Activated B cell treated with CpG ODN at 0.5 μM for 24 hours (primary cell): ENCODE results near the gene P2RX2. TPM values are rescaled to one million over a fixed set of nuclear protein-coding genes. Genes with fewer than 3 reads are reported as not detected.

Experiments used
- ATAC-seq: fragments of 200-7000 bp; cut with Tn5 transposase; one replicate; pipeline ENCODE4 v1.10.0; 2021; ENCODE audit warnings: low read depth, mild to moderate bottlenecking, moderate library complexity
- CTCF ChIA-PET: fragments of 350-600 bp; sonication (Branson Sonifier 250); formaldehyde crosslinking; loops from one replicate; lab custom pipeline; 2021; ENCODE audit warnings: antibody characterized with exemption; lab: Charles Lee
- POLR2A ChIA-PET: fragments of 350-600 bp; sonication (Branson Sonifier 250); formaldehyde crosslinking; loops from one replicate; lab custom pipeline; 2021; ENCODE audit warnings: antibody characterized with exemption; lab: Charles Lee
- DNase-seq: peaks from one replicate; pipeline ENCODE4 v3.0.0; 2022
- H3K27ac Mint-ChIP-seq: one replicate; pipeline ENCODE4 v1.8.0; 2020; ENCODE audit warnings: mixed read lengths
- H3K27me3 Mint-ChIP-seq: one replicate; pipeline ENCODE4 v1.8.0; 2021; ENCODE audit warnings: mixed read lengths
- H3K36me3 Mint-ChIP-seq: one replicate; pipeline ENCODE4 v1.8.0; 2021; ENCODE audit warnings: low read depth, mixed read lengths
- H3K4me1 Mint-ChIP-seq: one replicate; pipeline ENCODE4 v1.8.0; 2021; ENCODE audit warnings: mixed read lengths
- H3K4me3 Mint-ChIP-seq: one replicate; pipeline ENCODE4 v1.8.0; 2020; ENCODE audit warnings: mild to moderate bottlenecking, mixed read lengths
- H3K9me3 Mint-ChIP-seq: one replicate; pipeline ENCODE4 v1.8.0; 2020; ENCODE audit warnings: mixed read lengths
- intact Hi-C: fragments of 100-400 bp; cut with micrococcal nuclease; formaldehyde crosslinking; loops from one replicate; pipeline ENCODE4 v1.15.1; 2024
- total RNA-seq: library from RNA; stranded (reverse); gene quantifications from 2 replicates; pipeline ENCODE4 v1.2.3, GENCODE V29; 2022
- TF ChIP-seq, protein P1 (sequence below): fragments of 200-600 bp; IDR thresholded peaks from one replicate; pipeline ENCODE4 v1.8.0; 2022; ENCODE audit warnings: antibody characterized with exemption, mild to moderate bottlenecking

Gene P2RX2
- total RNA-seq, 1 donor from 2014 or later = not detected

DNA sequence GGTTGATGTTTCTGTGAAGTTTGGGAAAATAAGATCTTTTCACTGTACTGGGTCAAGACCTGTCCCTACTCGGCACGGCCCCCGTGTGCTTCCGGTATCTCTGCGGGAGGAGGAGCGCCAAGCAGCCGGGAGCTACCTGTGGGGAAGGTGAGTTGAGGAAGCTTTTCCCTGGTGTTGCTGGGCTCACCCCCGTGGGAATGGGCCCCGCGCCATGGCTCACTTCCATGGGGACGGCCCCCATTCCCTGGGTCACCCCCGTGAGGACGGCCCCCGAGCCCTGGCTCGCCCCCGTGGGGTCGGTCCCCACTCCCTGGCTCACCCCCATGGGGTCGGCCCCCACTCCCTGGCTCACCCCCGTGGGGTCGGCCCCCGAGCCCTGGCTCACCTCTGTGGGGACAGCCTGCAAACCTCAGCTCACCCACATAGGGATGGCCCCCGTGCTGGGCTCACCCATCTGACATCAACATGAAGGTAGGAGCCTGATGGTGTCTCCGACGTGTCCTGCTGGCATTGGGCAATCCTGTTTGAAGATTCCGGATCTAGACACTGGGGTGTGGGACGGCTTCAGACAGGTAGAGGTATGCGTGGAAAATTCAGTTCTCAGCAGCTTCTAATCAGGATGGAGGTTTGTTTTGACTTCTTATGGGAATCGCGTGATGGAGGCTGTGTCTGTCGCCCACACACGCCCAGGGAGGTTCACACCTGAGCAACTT, 17.2 kb upstream of the P2RX2 start:
- Mint-ChIP-seq H3K4me3 (peak overlapping the region; percentile 79), H3K9me3 (no peaks in the 10 kb centered on the region), H3K4me1 (peaks cover 27% of the 10 kb centered on the region), H3K27ac (no peak overlapping the region), H3K27me3 (peaks cover 15% of the 10 kb centered on the region), H3K36me3 (peaks cover 2% of the 10 kb centered on the region)
- CTCF ChIA-PET = interaction anchor here (1.1 to 1.4 kb wide), 2 partner anchors 14 to 186 kb away, joined by 3 to 4 read pairs; no protein-coding TSS in a partner anchor
- no peak for DNase-seq
- no peak for ATAC-seq
- intact Hi-C loops = loop anchor here (2.0 kb wide), 1 partner anchor 37 kb away; no protein-coding TSS in a partner anchor
- TF ChIP-seq, protein P1, sequence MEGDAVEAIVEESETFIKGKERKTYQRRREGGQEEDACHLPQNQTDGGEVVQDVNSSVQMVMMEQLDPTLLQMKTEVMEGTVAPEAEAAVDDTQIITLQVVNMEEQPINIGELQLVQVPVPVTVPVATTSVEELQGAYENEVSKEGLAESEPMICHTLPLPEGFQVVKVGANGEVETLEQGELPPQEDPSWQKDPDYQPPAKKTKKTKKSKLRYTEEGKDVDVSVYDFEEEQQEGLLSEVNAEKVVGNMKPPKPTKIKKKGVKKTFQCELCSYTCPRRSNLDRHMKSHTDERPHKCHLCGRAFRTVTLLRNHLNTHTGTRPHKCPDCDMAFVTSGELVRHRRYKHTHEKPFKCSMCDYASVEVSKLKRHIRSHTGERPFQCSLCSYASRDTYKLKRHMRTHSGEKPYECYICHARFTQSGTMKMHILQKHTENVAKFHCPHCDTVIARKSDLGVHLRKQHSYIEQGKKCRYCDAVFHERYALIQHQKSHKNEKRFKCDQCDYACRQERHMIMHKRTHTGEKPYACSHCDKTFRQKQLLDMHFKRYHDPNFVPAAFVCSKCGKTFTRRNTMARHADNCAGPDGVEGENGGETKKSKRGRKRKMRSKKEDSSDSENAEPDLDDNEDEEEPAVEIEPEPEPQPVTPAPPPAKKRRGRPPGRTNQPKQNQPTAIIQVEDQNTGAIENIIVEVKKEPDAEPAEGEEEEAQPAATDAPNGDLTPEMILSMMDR = no peak
- POLR2A ChIA-PET = no interaction called here

DNA sequence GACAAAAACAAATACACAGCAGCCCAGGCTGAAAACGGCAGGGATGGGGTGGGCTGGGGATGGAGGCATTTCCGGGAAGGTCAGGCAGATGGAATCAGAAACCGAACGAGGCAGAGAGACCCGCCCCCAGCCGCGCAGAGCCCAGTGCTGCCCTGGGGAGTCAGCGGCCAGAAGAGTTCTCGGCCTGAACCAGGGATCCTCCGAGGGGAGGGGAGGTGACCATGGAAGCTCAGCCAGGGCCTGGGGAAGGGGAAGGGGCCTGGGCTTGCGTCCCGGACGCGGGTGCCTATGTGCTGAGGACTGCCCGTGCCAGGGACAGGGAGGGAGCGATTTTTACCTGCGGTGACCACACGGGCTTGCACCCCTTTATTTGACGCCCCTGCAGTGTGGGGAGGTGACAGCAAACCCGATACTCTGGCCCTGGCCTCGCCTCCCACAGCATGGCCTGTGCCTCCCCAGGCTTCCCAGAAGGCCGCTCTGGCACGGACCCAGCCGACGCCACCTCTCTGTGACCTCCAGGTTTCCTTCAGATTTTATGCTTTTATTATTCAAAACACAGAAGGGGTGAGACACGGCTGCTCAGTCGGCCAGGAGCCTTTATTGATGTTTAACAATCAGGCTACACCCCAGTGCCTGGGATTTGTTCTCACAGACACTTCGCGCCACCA, 15.9 kb upstream of the P2RX2 start:
- Mint-ChIP-seq H3K4me1 (peaks cover 20% of the 10 kb centered on the region), H3K27ac (no peak overlapping the region), H3K36me3 (peaks cover 2% of the 10 kb centered on the region), H3K9me3 (no peaks in the 10 kb centered on the region), H3K27me3 (peaks cover 23% of the 10 kb centered on the region), H3K4me3 (no peak overlapping the region)
- CTCF ChIA-PET = no interaction called here
- ATAC-seq (no peak), DNase-seq (no peak)
- intact Hi-C loops = no loop called here
- TF ChIP-seq, protein P1 = no peak
- POLR2A ChIA-PET = no interaction called here

DNA sequence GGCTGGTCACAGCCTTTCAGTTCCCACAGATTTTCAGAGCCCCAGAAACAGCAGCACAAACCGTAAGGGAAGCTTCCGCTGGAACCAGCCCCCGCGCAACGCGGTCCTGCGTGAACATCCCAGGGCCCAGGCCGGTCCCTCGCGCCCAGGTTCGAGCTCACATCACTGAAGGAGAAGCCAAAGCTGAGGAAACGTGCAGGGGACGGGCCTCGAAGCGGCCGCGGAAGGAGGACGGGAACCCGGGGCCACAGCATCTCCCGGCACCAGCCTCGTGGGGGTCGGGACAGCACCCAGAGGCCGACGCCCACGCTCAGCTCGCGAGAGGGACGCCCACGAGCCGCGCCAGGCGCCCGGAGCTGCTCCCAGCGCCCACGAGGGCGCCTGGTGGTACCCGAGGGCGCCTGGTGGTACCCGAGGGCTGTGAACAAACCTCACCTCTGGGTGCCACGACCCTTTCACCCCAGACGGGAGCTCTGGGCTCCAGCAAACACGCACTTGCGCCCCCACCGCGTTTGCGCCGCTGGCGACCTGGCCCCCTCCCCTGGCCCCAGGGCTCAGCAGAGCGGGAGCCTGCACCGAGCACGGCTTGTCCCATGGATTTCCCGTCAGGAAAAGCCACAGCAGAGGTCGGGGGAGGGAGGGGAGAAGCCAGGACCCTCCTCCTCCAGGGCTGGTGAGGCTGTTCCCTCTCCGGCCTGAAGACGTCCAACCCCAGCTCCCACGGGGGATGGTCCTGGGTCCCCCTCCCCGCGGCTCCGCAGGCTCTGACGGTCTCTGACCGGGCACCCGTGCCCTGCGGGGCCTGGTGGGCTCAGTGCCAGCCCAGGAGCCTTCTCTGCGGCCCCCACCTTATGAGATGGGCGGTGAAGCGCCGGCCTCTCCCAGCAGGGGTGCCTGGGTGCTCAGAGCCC, 15.1 kb upstream of the P2RX2 start:
- H3K4me3 Mint-ChIP-seq = no peak overlapping the region

DNA sequence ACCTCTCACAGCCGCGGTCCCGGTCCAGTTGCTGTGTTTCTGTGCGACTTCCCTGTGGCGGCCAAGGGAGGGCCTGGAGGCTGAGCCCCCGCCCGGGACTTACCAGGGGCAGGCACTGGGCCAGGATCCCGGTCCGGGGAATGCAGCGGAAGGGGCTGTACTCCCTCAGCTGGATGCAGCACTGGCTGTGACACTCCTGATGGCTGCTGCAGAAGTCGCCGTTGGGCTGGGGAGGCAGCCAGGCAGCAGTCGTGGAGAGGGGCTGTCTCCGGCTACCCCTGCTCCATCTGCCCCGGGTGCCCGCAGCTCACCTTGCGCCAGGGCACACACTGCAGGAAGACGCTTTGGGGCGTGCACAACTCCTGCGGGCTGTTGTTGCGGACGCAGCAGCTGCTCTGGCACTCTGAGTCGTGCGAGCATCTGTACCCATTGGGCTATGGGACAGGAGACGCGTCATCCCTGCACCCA, 14.4 kb upstream of the P2RX2 start:
- no peak for DNase-seq
- Mint-ChIP-seq H3K27ac (no peak overlapping the region), H3K4me1 (peaks cover 14% of the 10 kb centered on the region), H3K36me3 (no peaks in the 10 kb centered on the region), H3K4me3 (no peak overlapping the region), H3K27me3 (peaks cover 32% of the 10 kb centered on the region), H3K9me3 (no peaks in the 10 kb centered on the region)
- TF ChIP-seq, protein P1 = no peak
- ChIA-PET POLR2A (no interaction called here), CTCF (no interaction called here)
- ATAC-seq = no peak
- intact Hi-C loops = no loop called here

More for the DNA sequence above, 15.1 kb upstream of the P2RX2 start:
- peaks cover 30% of the 10 kb centered on the region for H3K27me3 Mint-ChIP-seq
- ChIA-PET POLR2A (no interaction called here), CTCF (no interaction called here)
- intact Hi-C loops = no loop called here
- ATAC-seq = no peak
- no peak for DNase-seq
- no peak overlapping the region for H3K27ac Mint-ChIP-seq
- TF ChIP-seq, protein P1 = no peak
- H3K4me1 Mint-ChIP-seq = peaks cover 19% of the 10 kb centered on the region
- peaks cover 2% of the 10 kb centered on the region for H3K36me3 Mint-ChIP-seq
- H3K9me3 Mint-ChIP-seq = no peaks in the 10 kb centered on the region
